Activated T-cell treated with anti-CD3 and anti-CD28 coated beads, Interleukin-2, amount 50 U/mL, for 48 hours (primary cell): ENCODE results near the gene MYO18B.
"Not testable (repeated sequence)": the region's sequence is repeated elsewhere in the genome, so short reads cannot be mapped to it uniquely, and the experiment has no call there.

Experiments
- DNase-seq, 2 experiments: peaks; one replicate each; pipeline ENCODE4 v3.0.0-alpha.2; 2020

MYO18B gene

DNA sequence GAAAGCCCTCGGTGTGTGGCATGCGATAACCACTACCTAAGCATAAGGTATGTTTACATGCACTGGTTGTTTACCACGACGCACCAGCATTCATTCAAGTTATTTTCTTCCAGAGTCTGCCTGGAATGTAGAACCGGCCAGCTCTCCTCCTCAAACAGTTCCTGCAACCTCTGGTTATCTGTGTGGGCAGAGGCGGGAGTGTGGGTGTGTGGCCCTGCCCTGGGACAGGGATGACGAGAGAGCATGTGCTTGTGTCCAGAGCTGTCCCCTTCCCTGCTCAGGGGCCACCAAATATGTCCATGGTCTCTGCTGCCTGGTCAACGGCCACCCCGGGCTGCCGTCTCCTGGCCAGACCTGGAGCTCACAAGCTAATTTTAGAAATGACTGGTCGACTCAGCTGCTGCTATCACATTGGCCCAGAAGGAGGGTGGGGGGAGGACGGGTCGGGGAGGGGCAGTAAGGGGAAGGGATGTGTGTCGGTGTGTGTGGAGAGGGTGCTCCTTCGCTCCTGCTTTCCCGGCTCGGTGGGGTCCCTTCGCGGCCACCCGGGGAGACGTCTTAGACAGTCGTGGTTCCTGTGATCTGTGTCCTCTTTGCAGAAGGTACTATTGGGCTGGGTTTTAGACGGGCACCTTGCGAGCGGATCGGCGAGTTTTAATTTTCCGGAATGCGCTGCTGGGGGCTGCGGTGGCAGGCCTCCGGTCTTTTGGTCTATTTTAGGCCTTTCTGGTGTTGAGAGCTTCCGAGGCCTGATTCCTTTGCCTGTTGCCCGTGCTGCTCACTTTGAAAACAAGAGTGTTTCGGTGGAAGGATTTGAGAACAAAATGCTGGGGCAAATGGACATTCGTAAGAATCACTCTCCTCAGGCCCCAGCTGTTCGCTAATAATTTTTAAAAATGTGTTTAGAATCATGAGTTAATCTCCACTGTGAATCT, at the start of gene MYO18B:
Gene MYO18B, plus strand, starts transcription at position 497 of the 935 bp plus-strand sequence. CDS start 18,905 bp downstream, outside the sequence.
- DNase-seq, result no peak

DNA sequence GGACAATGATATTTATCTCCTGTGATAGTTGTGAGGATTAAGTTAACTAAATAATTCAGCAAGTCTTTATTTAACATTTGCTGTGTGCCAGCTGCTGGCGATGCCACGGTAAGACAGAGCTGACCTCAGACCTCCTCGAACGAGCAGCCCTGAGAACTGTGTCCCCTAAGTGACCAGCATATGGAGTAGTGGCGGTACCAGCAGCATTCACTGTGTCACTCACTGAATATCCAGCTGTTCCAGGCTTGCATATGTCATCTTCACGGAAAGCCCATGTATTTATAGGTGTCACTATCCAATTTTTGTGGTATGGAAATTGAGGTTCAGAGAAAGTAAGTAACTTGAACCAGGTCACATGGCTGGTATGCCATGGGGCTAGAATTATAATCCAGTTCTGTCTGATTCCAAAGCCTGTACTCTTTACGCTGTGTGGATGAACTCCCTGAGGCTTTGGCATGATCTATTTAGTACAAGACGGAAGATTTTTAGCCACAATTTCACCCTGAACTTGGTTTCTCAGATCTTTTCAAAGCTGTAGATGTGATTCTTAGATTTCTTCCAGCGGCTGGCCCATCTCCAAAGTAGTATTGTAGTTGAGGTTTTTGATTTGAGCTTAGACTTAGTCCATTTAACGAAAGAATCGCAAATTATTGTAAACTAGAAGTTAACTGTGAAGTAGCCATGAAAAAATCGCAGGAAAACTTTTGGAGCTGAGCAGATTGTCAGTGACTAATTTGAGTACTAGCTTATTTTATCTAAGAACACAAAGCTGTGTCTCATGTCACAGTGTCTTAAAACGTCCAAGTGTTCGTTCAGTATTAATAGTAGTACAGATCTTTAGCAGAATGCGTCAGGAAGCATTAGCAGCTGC, 49.4 kb upstream of the MYO18B start:
- DNase-seq, result no peak

DNA sequence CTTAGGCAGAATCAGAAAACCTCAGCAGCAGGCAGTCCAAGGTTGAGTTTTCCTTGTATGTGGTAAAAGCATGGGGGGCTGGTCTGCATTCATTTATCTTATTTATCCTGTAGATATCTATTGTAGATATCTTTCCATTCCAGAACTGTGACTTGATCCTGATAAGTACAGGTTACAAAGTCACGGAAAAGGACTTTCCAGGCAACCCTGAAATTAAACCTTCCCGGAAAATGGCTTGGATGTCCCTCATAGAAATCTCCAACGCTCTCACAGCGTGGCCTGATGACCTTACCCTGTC, 48.8 kb upstream of the MYO18B start:
- no peak for DNase-seq

- no peak for DNase-seq
Measured at GRCh38 chr22:25694196-25694907, 47.6 kb upstream of the MYO18B start.

GRCh38 chr22:25695146-25695545, 46.8 kb upstream of the MYO18B start:
- no peak for DNase-seq

DNA sequence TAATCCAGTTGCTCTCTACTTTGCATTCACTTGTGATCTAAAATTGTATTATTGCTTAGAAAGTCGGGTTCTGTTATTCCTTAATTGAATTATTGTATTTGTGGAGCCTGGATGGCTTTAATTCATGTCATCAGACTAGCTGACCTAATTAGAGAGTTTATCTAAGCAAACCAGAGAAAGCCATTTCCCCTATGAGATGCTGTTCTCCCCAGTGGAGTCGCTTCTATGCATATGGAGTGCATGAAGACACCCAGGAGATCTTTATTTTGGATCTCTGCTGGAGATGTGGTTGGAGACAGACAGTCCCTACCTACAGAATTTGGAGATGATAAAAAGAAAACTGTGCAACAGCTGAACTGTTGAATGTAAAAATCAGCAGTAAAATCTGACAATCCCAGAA, 45.2 kb upstream of the MYO18B start:
- no peak for DNase-seq

- no peak for DNase-seq
Measured at GRCh38 chr22:25697181-25697664, 44.8 kb upstream of the MYO18B start.

- DNase-seq, result no peak
Measured at GRCh38 chr22:25697978-25698377, 44.0 kb upstream of the MYO18B start.

GRCh38 chr22:25698461-25698860, 43.5 kb upstream of the MYO18B start:
- no peak for DNase-seq

DNA sequence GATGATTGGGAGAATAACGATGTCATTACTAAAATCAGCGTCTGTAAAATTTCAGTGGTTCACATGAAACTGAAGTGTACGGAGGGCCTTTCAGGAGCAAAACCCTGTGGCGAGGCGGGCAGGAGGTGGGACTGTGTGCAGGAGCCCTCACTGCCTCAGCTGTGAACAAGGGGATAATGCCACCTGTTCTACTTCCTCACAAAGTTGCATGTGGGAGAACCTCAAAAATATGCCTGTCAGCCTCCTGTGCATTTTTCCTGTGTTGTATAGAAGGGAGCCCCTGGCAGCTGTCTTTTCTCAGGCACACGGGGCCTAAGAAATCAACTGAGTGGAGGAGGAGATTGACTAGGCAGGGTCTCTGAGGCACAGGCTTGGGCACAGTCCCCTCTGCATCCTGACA, 43.0 kb upstream of the MYO18B start:
- no peak for DNase-seq

DNA sequence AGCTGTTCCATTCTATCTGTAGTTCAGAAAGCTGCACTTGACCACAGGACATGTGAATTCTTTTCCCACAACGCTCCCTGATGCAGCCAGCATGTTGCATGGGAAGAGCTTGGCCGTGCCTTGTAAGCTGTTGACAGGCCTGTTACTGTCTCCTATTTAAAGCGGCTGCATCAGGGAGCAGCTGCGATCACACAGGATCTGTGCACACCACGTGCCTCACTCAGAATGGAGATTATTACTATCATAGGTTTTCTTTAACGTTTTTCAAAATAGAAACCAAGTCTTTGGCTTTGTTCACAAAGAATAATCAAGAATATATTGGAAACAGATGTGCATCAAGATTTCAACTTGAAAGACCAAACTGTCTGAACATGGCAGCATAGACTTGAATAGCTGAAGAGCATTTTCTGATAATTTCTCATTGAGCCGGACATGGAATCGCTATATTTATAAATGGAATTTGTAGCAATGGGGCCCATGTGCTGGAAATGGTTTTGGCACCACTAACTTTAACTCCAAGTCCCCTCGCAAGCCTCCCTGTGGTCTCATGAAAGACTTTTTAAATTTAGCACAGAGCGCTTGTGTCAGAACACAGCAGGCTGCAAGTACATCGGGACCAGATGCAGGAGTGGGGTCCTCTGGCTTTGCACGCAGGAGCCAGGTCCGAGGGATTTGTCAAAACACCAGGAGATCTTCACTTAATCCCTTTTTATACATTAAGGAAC, 40.8 kb upstream of the MYO18B start:
- DNase-seq, result no peak

DNA sequence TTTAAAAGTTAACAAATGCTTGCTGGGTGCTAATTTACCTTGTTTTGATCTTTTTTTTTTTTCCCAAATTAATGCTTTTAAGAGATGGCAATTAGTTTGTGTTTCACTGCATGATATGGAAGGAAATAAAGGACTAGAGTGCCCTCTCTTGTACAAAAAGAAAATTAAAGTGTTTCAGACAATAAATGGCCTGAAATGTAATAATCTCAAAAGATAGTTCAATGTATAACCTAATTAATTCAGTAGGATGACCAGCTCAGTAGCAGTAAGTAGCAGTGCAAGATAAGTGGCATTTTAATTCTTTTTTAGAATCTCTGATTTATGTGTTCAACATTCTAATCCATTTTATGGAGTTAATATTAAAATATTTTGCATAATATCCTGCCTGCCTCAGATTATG, 39.9 kb upstream of the MYO18B start:
- DNase-seq, result no peak

DNA sequence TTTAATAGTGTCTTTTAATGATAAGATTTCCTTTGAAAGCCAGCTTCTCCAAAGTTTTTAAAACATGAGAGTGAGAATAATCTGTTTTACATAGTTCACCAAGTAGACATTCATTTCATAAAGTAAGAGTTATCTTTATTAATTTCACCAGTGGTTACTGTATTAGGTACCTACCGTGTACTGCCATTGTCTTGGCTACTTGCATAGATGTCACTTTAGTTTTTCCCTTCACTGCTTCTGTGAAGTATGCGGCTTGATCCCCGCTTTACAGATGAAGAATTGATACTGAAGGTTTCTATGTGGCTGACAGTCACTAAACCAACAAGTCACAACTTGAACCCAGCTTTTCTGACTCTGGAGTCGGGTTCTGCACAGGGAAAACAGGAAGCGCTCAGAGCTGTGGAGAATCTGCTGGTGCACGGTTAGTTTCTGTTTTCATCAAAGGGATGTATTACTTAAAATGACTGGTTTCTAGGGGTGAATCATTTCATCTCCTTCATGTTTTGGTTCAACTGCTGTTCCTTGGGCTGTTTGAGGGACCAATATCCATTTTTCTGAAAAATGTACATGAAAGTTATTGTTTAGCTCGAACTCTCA, 39.3 kb upstream of the MYO18B start:
- DNase-seq, result peak; percentile 36 to 43

DNA sequence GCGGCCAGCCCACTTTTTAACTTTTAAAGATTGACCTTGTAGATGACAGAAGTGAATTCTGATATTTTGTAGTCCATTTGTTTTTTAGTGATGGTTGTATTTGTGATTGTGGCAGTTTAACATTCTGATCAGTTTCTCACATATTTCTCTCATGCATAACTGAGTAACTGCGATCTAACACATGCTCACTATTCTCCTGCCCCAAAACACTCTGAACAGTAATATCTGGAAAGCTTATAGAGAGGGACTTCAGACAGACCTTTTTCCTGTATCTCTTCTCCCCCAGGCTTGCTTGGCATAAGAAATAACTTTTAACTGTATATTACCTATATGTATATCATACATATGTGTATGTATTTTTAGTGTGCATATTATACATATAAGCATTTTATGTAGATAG, 37.3 kb upstream of the MYO18B start:
- DNase-seq, result no peak

GRCh38 chr22:25706197-25706596, 35.8 kb upstream of the MYO18B start:
- DNase-seq, result no peak

- DNase-seq, result not testable (repeated sequence)
Measured at GRCh38 chr22:25708430-25708829, 33.6 kb upstream of the MYO18B start.

GRCh38 chr22:25709758-25710157, 32.2 kb upstream of the MYO18B start:
- DNase-seq, result peak in 1 of 2 experiments; percentile 41

DNA sequence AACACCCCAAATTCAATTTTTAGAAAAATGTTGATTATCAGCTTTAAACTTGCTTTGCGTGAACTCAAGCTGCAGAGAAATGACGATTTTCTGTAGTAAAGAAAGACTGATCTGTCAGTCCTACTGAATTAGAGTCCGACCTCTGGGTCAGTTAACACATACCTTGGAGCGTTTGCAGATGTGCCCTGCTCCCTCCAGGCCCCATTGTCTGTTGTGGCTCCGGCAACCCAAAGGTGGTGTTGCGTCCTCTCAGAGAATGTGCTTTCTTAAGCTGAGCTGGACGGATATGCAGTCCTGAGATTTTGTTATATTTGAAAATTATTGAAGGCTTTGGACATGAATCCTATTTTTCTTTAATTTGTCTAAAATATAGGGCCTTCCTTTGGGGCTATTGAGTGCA, 31.5 kb upstream of the MYO18B start:
- no peak for DNase-seq

GRCh38 chr22:25711491-25711890, 30.5 kb upstream of the MYO18B start:
- DNase-seq, result no peak

GRCh38 chr22:25712661-25713400, 29.2 kb upstream of the MYO18B start:
- DNase-seq, result no peak

GRCh38 chr22:25714070-25714469, 27.9 kb upstream of the MYO18B start:
- DNase-seq, result no peak
